WTC11 (cell line): Measurements from ENCODE around the gene PLEKHA1.

Experiments
- ZNF281 ChIP-seq: sonication (generic); formaldehyde crosslinking; IDR thresholded peaks from 2 replicates; pipeline ENCODE4 v1.8.0; 2023; ENCODE audit warnings: mild to moderate bottlenecking, missing genetic modification reagents
- TF ChIP-seq, protein P1 (sequence below): sonication (generic); formaldehyde crosslinking; conservative IDR thresholded peaks from 2 replicates; pipeline ENCODE4 v1.8.1; 2022; ENCODE audit warnings: mild to moderate bottlenecking, missing genetic modification reagents

DNA sequence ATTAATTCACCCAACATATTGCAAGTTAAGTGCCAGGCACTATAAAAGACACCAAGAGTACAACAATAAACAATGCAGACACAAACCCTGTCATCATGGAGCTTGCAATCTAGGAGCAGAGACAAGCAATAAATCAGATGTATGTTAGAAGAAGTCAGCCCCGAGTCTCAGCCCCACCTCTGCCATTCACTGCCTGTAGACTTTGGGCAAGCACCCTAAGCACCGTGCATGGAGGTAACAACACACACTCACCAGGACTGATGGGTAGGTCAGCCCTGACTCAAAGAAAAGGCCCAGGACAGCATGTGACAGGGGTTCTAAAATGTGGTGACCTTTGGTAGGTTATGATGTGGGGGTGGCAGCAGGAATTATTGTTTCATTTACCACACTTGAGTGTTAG, 49.3 kb upstream of the PLEKHA1 start:
- TF ChIP-seq, protein P1, sequence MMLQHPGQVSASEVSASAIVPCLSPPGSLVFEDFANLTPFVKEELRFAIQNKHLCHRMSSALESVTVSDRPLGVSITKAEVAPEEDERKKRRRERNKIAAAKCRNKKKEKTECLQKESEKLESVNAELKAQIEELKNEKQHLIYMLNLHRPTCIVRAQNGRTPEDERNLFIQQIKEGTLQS (CRISPR knock-in tag): no peak
- no peak for TF ChIP-seq ZNF281
